Thoracic aorta (tissue), 2 donors: ENCODE measurements around the gene SLC16A5. TPM values are rescaled to one million over a fixed set of nuclear protein-coding genes. Genes with fewer than 3 reads are reported as not detected.

Experiments used
- ATAC-seq: fragments of 150-250 bp; one replicate; pipeline ENCODE4 v1.8.0; 2017; ENCODE audit warnings: low read depth; ENCODE audit not compliant: insufficient number of reproducible peaks, low FRiP score
- DNase-seq: peaks from one replicate; pipeline ENCODE4 v3.0.0-alpha.2; 2020; ENCODE audit warnings: low spot score
- H3K27ac ChIP-seq, 2 donors: fragments of 200-600 bp; sonication (generic); 1 replicate in 1 of 2; 2 replicates in 1 of 2; pipeline ENCODE4 v1.5.1; 2016; ENCODE audit warnings: mild to moderate bottlenecking in 2 of 2, moderate library complexity in 2 of 2
- H3K27me3 ChIP-seq: fragments of 200-600 bp; sonication (generic); replicated peaks from 2 replicates; pipeline ENCODE4 v1.6.0; 2016; ENCODE audit warnings: mild to moderate bottlenecking; ENCODE audit not compliant: insufficient read depth
- H3K36me3 ChIP-seq: fragments of 200-600 bp; sonication (generic); one replicate; pipeline ENCODE4 v1.5.1; 2016
- H3K4me1 ChIP-seq, 2 donors: fragments of 200-600 bp; sonication (generic); 1 replicate in 1 of 2; 2 replicates in 1 of 2; pipeline versions ENCODE4 v1.5.1 to v1.6.0; 2016; ENCODE audit warnings: low read depth in 2 of 2, mild to moderate bottlenecking in 1 of 2; ENCODE audit not compliant: control insufficient read depth in 1 of 2
- H3K4me3 ChIP-seq: fragments of 200-600 bp; sonication (generic); 2 replicates; pipeline ENCODE4 v1.5.1; 2016; ENCODE audit warnings: mild to moderate bottlenecking
- H3K9me3 ChIP-seq: fragments of 200-600 bp; sonication (generic); 2 replicates; pipeline ENCODE4 v1.5.1; 2016
- total RNA-seq, 2 donors: library from RNA; depleted of rRNA; stranded (reverse); fragments of >200 nt; gene quantifications; one replicate each; pipeline versions ENCODE4 v1.1.0 to v1.2.3, GENCODE V29; 2016
- TF ChIP-seq, protein P1 (sequence below): fragments of 200-600 bp; sonication (generic); IDR thresholded peaks from one replicate; pipeline ENCODE4 v1.5.1; 2019; ENCODE audit warnings: antibody characterized with exemption

SLC16A5 gene
- total RNA-seq, 2 donors from 2014 or later = 9.2 to 10.0 TPM

DNA sequence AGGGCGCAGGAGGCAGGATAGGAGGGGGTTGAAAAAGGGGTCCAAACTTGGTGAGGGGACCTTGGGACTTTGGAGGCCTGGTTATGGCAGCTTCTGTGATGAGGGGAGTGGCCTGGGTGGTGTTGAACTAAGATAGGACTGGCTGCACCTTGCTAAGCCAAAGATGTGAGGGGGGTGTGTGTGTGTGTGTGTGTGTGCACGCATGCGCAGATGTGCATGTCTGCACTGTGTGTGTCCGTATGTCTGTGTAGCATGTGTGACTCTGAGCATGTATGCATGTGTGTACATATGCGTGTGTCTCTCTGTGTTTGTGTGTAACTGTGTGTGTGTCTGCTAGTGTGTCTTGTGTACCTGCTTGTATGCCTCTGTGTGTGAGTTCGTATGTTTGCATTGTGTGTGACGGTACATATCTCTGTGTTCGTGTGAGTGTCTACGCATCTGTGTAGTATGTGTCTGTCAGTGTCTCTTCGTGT is 4.1 kb downstream of the SLC16A5 start:
- Histone ChIP-seq H3K4me1 (peaks cover 5 to 23% of the 10 kb centered on the region in 2 donors), H3K36me3 (no peaks in the 10 kb centered on the region), H3K4me3 (no peak overlapping the region), H3K27ac (no peak overlapping the region), H3K27me3 (no peaks in the 10 kb centered on the region), H3K9me3 (no peaks in the 10 kb centered on the region)
- DNase-seq (no peak), ATAC-seq (no peak)
- TF ChIP-seq, protein P1, sequence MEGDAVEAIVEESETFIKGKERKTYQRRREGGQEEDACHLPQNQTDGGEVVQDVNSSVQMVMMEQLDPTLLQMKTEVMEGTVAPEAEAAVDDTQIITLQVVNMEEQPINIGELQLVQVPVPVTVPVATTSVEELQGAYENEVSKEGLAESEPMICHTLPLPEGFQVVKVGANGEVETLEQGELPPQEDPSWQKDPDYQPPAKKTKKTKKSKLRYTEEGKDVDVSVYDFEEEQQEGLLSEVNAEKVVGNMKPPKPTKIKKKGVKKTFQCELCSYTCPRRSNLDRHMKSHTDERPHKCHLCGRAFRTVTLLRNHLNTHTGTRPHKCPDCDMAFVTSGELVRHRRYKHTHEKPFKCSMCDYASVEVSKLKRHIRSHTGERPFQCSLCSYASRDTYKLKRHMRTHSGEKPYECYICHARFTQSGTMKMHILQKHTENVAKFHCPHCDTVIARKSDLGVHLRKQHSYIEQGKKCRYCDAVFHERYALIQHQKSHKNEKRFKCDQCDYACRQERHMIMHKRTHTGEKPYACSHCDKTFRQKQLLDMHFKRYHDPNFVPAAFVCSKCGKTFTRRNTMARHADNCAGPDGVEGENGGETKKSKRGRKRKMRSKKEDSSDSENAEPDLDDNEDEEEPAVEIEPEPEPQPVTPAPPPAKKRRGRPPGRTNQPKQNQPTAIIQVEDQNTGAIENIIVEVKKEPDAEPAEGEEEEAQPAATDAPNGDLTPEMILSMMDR = no peak

GRCh38 chr17:75093548-75094158 is 5.9 kb downstream of the SLC16A5 start:
- Histone ChIP-seq H3K4me1 (peaks cover 2 to 6% of the 10 kb centered on the region in 2 donors), H3K9me3 (no peaks in the 10 kb centered on the region), H3K4me3 (no peak overlapping the region), H3K27me3 (no peaks in the 10 kb centered on the region), H3K36me3 (no peaks in the 10 kb centered on the region), H3K27ac (no peak overlapping the region)
- ATAC-seq (no peak), DNase-seq (no peak)
- TF ChIP-seq, protein P1 = no peak

DNA sequence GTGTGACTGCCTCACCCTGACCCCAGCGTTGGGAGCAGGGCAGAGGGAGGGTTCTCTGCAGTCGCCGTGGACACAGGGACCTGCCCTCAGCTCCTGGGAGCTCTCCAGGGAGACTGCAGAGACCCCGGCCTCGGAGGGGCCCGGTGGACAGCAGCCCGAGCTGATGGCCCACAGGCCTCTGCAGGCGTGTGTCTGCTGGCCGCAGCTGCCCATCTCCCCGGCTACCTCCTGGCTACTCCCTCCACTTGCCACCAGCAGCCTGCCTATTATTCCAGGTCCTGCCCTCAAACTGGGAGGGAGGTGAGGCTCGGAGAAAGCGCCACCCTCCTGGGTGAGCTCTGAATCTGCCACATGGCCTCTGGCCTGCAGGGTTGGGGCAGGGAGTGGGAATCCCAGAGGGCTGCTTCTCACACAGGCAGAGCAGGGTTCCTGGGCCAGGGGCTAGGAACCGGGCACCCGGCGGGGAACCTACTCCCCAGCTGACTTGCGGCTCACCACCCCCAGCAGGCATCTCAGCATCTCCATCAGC is 7.2 kb downstream of the SLC16A5 start:
- TF ChIP-seq, protein P1 = no peak
- H3K4me3 ChIP-seq = no peak overlapping the region
- H3K4me1 ChIP-seq = no peaks in the 10 kb centered on the region
- DNase-seq (no peak), ATAC-seq (no peak)
- H3K9me3 ChIP-seq = no peaks in the 10 kb centered on the region
- no peaks in the 10 kb centered on the region for H3K36me3 ChIP-seq
- H3K27ac ChIP-seq = no peak overlapping the region
- no peaks in the 10 kb centered on the region for H3K27me3 ChIP-seq

GRCh38 chr17:75096082-75096625 is 8.4 kb downstream of the SLC16A5 start:
- Histone ChIP-seq H3K27me3 (no peaks in the 10 kb centered on the region), H3K36me3 (no peaks in the 10 kb centered on the region), H3K27ac (no peak overlapping the region), H3K4me1 (no peaks in the 10 kb centered on the region), H3K4me3 (no peak overlapping the region), H3K9me3 (no peaks in the 10 kb centered on the region)
- TF ChIP-seq, protein P1 = no peak
- ATAC-seq (peak; percentile 74), DNase-seq (no peak)

- DNase-seq (no peak), ATAC-seq (no peak)
- no peaks in the 10 kb centered on the region for H3K4me1 ChIP-seq
- H3K27ac ChIP-seq = no peak overlapping the region
- H3K36me3 ChIP-seq = no peaks in the 10 kb centered on the region
- TF ChIP-seq, protein P1 = no peak
- no peaks in the 10 kb centered on the region for H3K27me3 ChIP-seq
- no peak overlapping the region for H3K4me3 ChIP-seq
- H3K9me3 ChIP-seq = no peaks in the 10 kb centered on the region
Measured at GRCh38 chr17:75097865-75098264, 10.1 kb downstream of the SLC16A5 start.
